H1 (cell line): ENCODE measurements around the gene ATP6V1G1. TPM values are rescaled to one million over a fixed set of nuclear protein-coding genes. Genes with fewer than 3 reads are reported as not detected.

Source experiments
- CTCF ChIA-PET: fragments of 300-600 bp; sonication (Branson Sonifier 250); formaldehyde crosslinking; loops from one replicate; lab custom pipeline; 2021; ENCODE audit not compliant: partially characterized antibody; lab: Charles Lee
- POLR2A ChIA-PET: fragments of 300-600 bp; sonication (Branson Sonifier 250); formaldehyde crosslinking; loops from one replicate; lab custom pipeline; 2021; ENCODE audit warnings: inconsistent platforms; ENCODE audit not compliant: partially characterized antibody; lab: Charles Lee
- DNase-seq, 2 experiments: peaks; one replicate each; pipeline versions ENCODE4 v3.0.0 to v3.0.0-alpha.2; 2010 to 2022; ENCODE audit warnings: low spot score in 2 of 2, low read depth in 1 of 2, mixed read lengths in 1 of 2
- FAIRE-seq: peaks from 2 replicates; lab custom pipeline; 2011; peaks lifted over from hg19 to GRCh38; lab: Jason Lieb, UNC
- H2AFZ ChIP-seq: 2 replicates; pipeline ENCODE4 v1.8.1; 2012; ENCODE audit warnings: low read length, inconsistent platforms
- H2AK5ac ChIP-seq: 2 replicates; pipeline ENCODE4 v1.6.1; 2013; ENCODE audit warnings: low read depth, low read length
- H2BK120ac ChIP-seq: replicated peaks from 2 replicates; pipeline ENCODE3; 2013; ENCODE audit warnings: low read depth, low read length, inconsistent platforms
- H2BK12ac ChIP-seq: 2 replicates; pipeline ENCODE4 v1.6.1; 2013; ENCODE audit warnings: low read depth, low read length
- H2BK15ac ChIP-seq: 2 replicates; pipeline ENCODE4 v1.6.1; 2013; ENCODE audit warnings: low read length
- H2BK20ac ChIP-seq: 2 replicates; pipeline ENCODE4 v1.6.1; 2013; ENCODE audit warnings: low read length
- H2BK5ac ChIP-seq: 2 replicates; pipeline ENCODE4 v1.6.1; 2013; ENCODE audit warnings: low read depth, low read length
- H3K14ac ChIP-seq: 2 replicates; pipeline ENCODE4 v1.6.1; 2013; ENCODE audit warnings: inconsistent platforms; ENCODE audit not compliant: insufficient read length
- H3K18ac ChIP-seq: 2 replicates; pipeline ENCODE4 v1.6.1; 2013; ENCODE audit warnings: low read length; ENCODE audit errors: extremely low read depth
- H3K23ac ChIP-seq: 2 replicates; pipeline ENCODE4 v1.6.1; 2013; ENCODE audit warnings: inconsistent platforms; ENCODE audit not compliant: insufficient read length
- H3K23me2 ChIP-seq: 2 replicates; pipeline ENCODE4 v1.6.1; 2013; ENCODE audit warnings: low read depth, low read length
- H3K27ac ChIP-seq: 2 replicates; pipeline ENCODE4 v1.6.1; 2011; ENCODE audit warnings: low read depth, low read length, inconsistent platforms
- H3K27me3 ChIP-seq, 4 experiments: replicated peaks in 1 of 4; 1 replicate in 1 of 4; 2 replicates in 3 of 4; pipeline versions ENCODE4 v1.6.1 to v1.8.1; 2011 to 2013; ENCODE audit warnings: low read length in 3 of 4, mild to moderate bottlenecking in 3 of 4, inconsistent platforms in 2 of 4, mixed read lengths in 2 of 4, moderate library complexity in 1 of 4; ENCODE audit not compliant: control insufficient read depth in 3 of 4, insufficient read depth in 3 of 4; ENCODE audit errors: extremely low read depth in 1 of 4
- H3K36me3 ChIP-seq, 4 experiments: 2 replicates each; pipeline versions ENCODE4 v1.6.1 to v1.8.1; 2011 to 2013; ENCODE audit warnings: mild to moderate bottlenecking in 4 of 4, low read length in 3 of 4, moderate library complexity in 2 of 4, control low read depth in 1 of 4, inconsistent platforms in 1 of 4; ENCODE audit not compliant: insufficient read depth in 4 of 4, control insufficient read depth in 2 of 4
- H3K4ac ChIP-seq: replicated peaks from 2 replicates; pipeline ENCODE3; 2013; ENCODE audit warnings: low read length, low read depth, mixed read lengths, inconsistent platforms; ENCODE audit not compliant: insufficient read length
- H3K4me1 ChIP-seq, 4 experiments: replicated peaks in 1 of 4; 1 replicate in 1 of 4; 2 replicates in 3 of 4; pipeline versions ENCODE4 v1.6.1 to v1.8.1; 2011 to 2013; ENCODE audit warnings: low read length in 3 of 4, inconsistent platforms in 2 of 4, mixed read lengths in 1 of 4; ENCODE audit not compliant: insufficient read depth in 4 of 4, control insufficient read depth in 3 of 4
- H3K4me2 ChIP-seq, 2 experiments: 2 replicates each; pipeline versions ENCODE4 v1.6.1 to v1.8.1; 2011 to 2013; ENCODE audit warnings: low read depth in 2 of 2, low read length in 2 of 2, control low read depth in 1 of 2, inconsistent platforms in 1 of 2, mild to moderate bottlenecking in 1 of 2; ENCODE audit not compliant: insufficient read depth in 1 of 2
- H3K4me3 ChIP-seq, 4 experiments: fragments of 200-600, 300-600 bp in 1 of 4; sonication (generic), shearing (Covaris generic), sonication (Bioruptor Twin) in 1 of 4; 2 replicates each; pipeline versions ENCODE4 v1.5.1 to v1.8.1; 2011 to 2016; ENCODE audit warnings: low read length in 4 of 4, low read depth in 3 of 4, control low read depth in 2 of 4, inconsistent platforms in 2 of 4, mild to moderate bottlenecking in 2 of 4, mixed read lengths in 1 of 4, moderate library complexity in 1 of 4; ENCODE audit not compliant: insufficient read depth in 2 of 4; ENCODE audit errors: extremely low read depth in 1 of 4
- H3K56ac ChIP-seq: replicated peaks from 2 replicates; pipeline ENCODE3; 2013; ENCODE audit warnings: low read depth, mild to moderate bottlenecking, mixed read lengths, low read length, inconsistent platforms; ENCODE audit not compliant: insufficient read length
- H3K79me1 ChIP-seq: 2 replicates; pipeline ENCODE4 v1.6.1; 2013; ENCODE audit warnings: low read depth, low read length, control low read depth
- H3K79me2 ChIP-seq, 2 experiments: 2 replicates each; pipeline versions ENCODE4 v1.6.1 to v1.8.1; 2012 to 2013; ENCODE audit warnings: low read length in 2 of 2, mild to moderate bottlenecking in 2 of 2, inconsistent platforms in 1 of 2; ENCODE audit not compliant: insufficient read depth in 2 of 2, control insufficient read depth in 1 of 2
- H3K9ac ChIP-seq, 4 experiments: replicated peaks in 1 of 4; 1 replicate in 1 of 4; 2 replicates in 3 of 4; pipeline versions ENCODE4 v1.6.1 to v1.8.1; 2011 to 2013; ENCODE audit warnings: low read depth in 3 of 4, low read length in 3 of 4, control low read depth in 2 of 4, mild to moderate bottlenecking in 2 of 4, moderate library complexity in 2 of 4, inconsistent platforms in 1 of 4; ENCODE audit errors: extremely low read depth in 1 of 4
- H3K9me3 ChIP-seq, 2 experiments: 2 replicates each; pipeline versions ENCODE4 v1.6.1 to v1.8.1; 2012 to 2013; ENCODE audit warnings: mild to moderate bottlenecking in 2 of 2, moderate library complexity in 2 of 2, control low read depth in 1 of 2, inconsistent platforms in 1 of 2, low read depth in 1 of 2, low read length in 1 of 2, mixed read lengths in 1 of 2; ENCODE audit not compliant: insufficient read depth in 2 of 2
- H4K20me1 ChIP-seq, 2 experiments: replicated peaks in 1 of 2; 2 replicates each; pipeline versions ENCODE3 to v1.8.1; 2011 to 2013; ENCODE audit warnings: inconsistent platforms in 2 of 2, low read length in 2 of 2, mild to moderate bottlenecking in 1 of 2; ENCODE audit not compliant: insufficient read depth in 2 of 2, control insufficient read depth in 1 of 2
- H4K5ac ChIP-seq: 2 replicates; pipeline ENCODE4 v1.6.1; 2013; ENCODE audit warnings: low read length, low read depth, mixed read lengths, inconsistent platforms; ENCODE audit not compliant: insufficient read length
- H4K8ac ChIP-seq: 2 replicates; pipeline ENCODE4 v1.8.0; 2013; ENCODE audit warnings: mild to moderate bottlenecking, moderate library complexity, low read length, inconsistent platforms; ENCODE audit not compliant: insufficient read depth; ENCODE audit errors: extremely low read depth
- H4K91ac ChIP-seq: replicated peaks from 2 replicates; pipeline ENCODE3; 2013; ENCODE audit warnings: low read length, mixed read lengths, inconsistent platforms; ENCODE audit not compliant: insufficient read length
- BCL11A ChIP-seq, 2 experiments: IDR thresholded peaks; one replicate each; pipeline ENCODE4 v1.6.1; 2011; ENCODE audit warnings: low read depth in 2 of 2, low read length in 2 of 2, mild to moderate bottlenecking in 2 of 2
- CREB1 ChIP-seq: IDR thresholded peaks from 2 replicates; pipeline ENCODE4 v1.6.1; 2012; ENCODE audit warnings: inconsistent platforms
- E2F6 ChIP-seq: IDR thresholded peaks from 2 replicates; pipeline ENCODE4 v1.6.1; 2012; ENCODE audit warnings: inconsistent platforms
- GABPA ChIP-seq: IDR thresholded peaks from 2 replicates; pipeline ENCODE4 v1.6.1; 2011; ENCODE audit warnings: mild to moderate bottlenecking, low read length, moderate library complexity, borderline replicate concordance; ENCODE audit not compliant: insufficient read depth
- HDAC6 ChIP-seq: IDR thresholded peaks from one replicate; pipeline ENCODE4 v1.7.1; 2012; ENCODE audit warnings: low read depth, mild to moderate bottlenecking, inconsistent platforms, low read length, moderate library complexity
- TCF12 ChIP-seq: IDR thresholded peaks from 2 replicates; pipeline ENCODE4 v1.6.1; 2011; ENCODE audit warnings: low read depth, mild to moderate bottlenecking, low read length
- WGBS, 2 experiments: shearing (Covaris generic) in 1 of 2; methylation state at CpG; one replicate each; pipeline versions ENCODE4 v1.1.6 to v1.1.7; 2013 to 2015; ENCODE audit warnings: low lambda C conversion rate in 2 of 2, mixed read lengths in 2 of 2, inconsistent platforms in 1 of 2, low coverage in 1 of 2, missing lambda C conversion rate in 1 of 2; ENCODE audit not compliant: insufficient replicate concordance in 2 of 2, insufficient coverage in 1 of 2, insufficient read length in 1 of 2; ENCODE audit errors: extremely low coverage in 1 of 2, missing lambda C conversion rate in 1 of 2; 5-methylcytosine and 5-hydroxymethylcytosine counted together
- polyA plus RNA-seq, 7 experiments: library from polyadenylated mRNA; depleted of rRNA in 3 of 7; stranded (reverse) in 5 of 7; unstranded in 2 of 7; fragments of >200 nt in 5 of 7; fragments of 200-250 nt in 2 of 7; gene quantifications; 1 replicate in 5 of 7; 2 replicates in 1 of 7; 4 replicates in 1 of 7; pipeline versions ENCODE4 v1.2.1 to v1.2.3, GENCODE V29; 2011 to 2013; ENCODE audit warnings: missing spikeins in 2 of 7, mixed read lengths in 2 of 7
- total RNA-seq: library from RNA; stranded (reverse); fragmentation: NEBNext Ultra II Directional; extraction: Animal tissue kit (Norgen Biotek cat#: 25700); gene quantifications from 2 replicates; pipeline ENCODE4 v1.2.1, GENCODE V29; 2021

Gene ATP6V1G1
- total and polyA plus RNA-seq, 2 of the 8 experiments (the other 6 are each of a cell fraction or from before 2014, with no cell fraction given): 112 to 124 TPM

- no peak overlapping the region for H3K14ac ChIP-seq
- no peak overlapping the region for H3K4ac ChIP-seq
- no peak overlapping the region for H2AK5ac ChIP-seq
- DNase-seq (no peak), FAIRE-seq (no peak)
- no peak overlapping the region for H3K56ac ChIP-seq
- no peaks in the 10 kb centered on the region for H3K27me3 ChIP-seq
- no peak overlapping the region for H3K27ac ChIP-seq
- H2BK5ac ChIP-seq: no peak overlapping the region
- H3K79me2 ChIP-seq: no peaks in the 10 kb centered on the region
- no peak overlapping the region for H3K4me2 ChIP-seq
- H3K23ac ChIP-seq: no peak overlapping the region
- no peak overlapping the region for H3K4me3 ChIP-seq
- 86% methylated on average over 2 of the region's 2 CpGs; no CpG with 5 or more reads in 1 of the 2 experiments for WGBS, 2 experiments
- H4K5ac ChIP-seq: no peak overlapping the region
- CTCF ChIA-PET: interaction anchor here (0.7 to 2.4 kb wide), 7 partner anchors 11 to 154 kb away, joined by 3 to 11 read pairs (median 4); no protein-coding TSS in a partner anchor
- H4K20me1 ChIP-seq: no peaks in the 10 kb centered on the region
- TF ChIP-seq TCF12: no peak
- TF ChIP-seq CREB1: no peak
- TF ChIP-seq HDAC6: no peak
- no peak for TF ChIP-seq BCL11A (IDR thresholded peaks at IDR 0.05; ENCODE audit: low read depth in 2 of 2, low read length in 2 of 2)
- no peak for TF ChIP-seq GABPA
- no peak for TF ChIP-seq E2F6
- H2BK20ac ChIP-seq: no peak overlapping the region
- no peaks in the 10 kb centered on the region for H3K36me3 ChIP-seq
- H3K9ac ChIP-seq: no peak overlapping the region
- H4K91ac ChIP-seq: no peak overlapping the region
- no peaks in the 10 kb centered on the region for H3K23me2 ChIP-seq
- H2AFZ ChIP-seq: no peak overlapping the region
- no peaks in the 10 kb centered on the region for H3K4me1 ChIP-seq
- no peaks in the 10 kb centered on the region for H3K79me1 ChIP-seq
- no peak overlapping the region for H2BK15ac ChIP-seq
- H4K8ac ChIP-seq: no peak overlapping the region
- no peak overlapping the region for H3K18ac ChIP-seq
- POLR2A ChIA-PET: interaction anchor here (1.2 to 1.4 kb wide), 2 partner anchors 17 to 31 kb away, joined by 4 read pairs; no protein-coding TSS in a partner anchor
- H2BK12ac ChIP-seq: no peak overlapping the region
- no peak overlapping the region for H2BK120ac ChIP-seq
- H3K9me3 ChIP-seq: no peaks in the 10 kb centered on the region
These were observed 27.6 kb upstream of the ATP6V1G1 start for GRCh38 chr9:114559830-114560513.
